ENCODE measurements around the gene CRYBG3. TPM values are rescaled to one million over a fixed set of nuclear protein-coding genes. Genes with fewer than 3 reads are reported as not detected.

CRYBG3 gene
- total and polyA plus RNA-seq, 2 donors, result 16.2 to 67.5 TPM

DNA sequence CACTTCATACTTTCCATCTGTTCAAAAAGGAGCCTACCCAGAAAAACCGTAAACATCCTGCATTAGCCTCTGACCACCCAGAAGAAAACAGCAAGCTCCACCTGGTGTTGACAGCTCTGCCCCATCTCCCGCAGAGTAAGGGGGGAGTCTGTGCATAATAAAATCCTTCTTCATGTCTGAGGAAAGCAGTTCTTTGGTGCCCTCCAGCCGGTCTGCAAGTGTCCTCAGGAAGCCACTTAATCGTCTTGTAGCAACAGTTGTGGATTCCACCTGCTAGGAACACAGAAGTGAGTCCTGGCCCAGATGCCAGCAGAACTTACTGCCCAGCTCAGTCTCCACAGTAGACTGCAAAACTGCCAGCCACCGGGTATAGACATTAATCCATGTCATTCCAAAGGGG lies 127.9 kb downstream of the CRYBG3 start:
- DNase-seq (ENCODE audit: extremely low spot score), result no peak
- no peak overlapping the region for H3K4me3 ChIP-seq (ENCODE audit: low read depth, low read length)
- 55% methylated on average over 5 of the region's 5 CpGs for WGBS
- H3K4me1 ChIP-seq (ENCODE audit: insufficient read depth), result no peaks in the 10 kb centered on the region
- peaks cover 10% of the 10 kb centered on the region for H3K36me3 ChIP-seq (ENCODE audit: insufficient read depth)
- H3K27ac ChIP-seq (ENCODE audit: low read depth), result no peak overlapping the region

- no peak for DNase-seq (ENCODE audit: extremely low spot score)
- Histone ChIP-seq H3K27ac (ENCODE audit: low read depth) (no peak overlapping the region), H3K4me1 (ENCODE audit: insufficient read depth) (no peaks in the 10 kb centered on the region), H3K36me3 (ENCODE audit: insufficient read depth) (peaks cover 6% of the 10 kb centered on the region), H3K4me3 (ENCODE audit: low read depth, low read length) (no peak overlapping the region)
- WGBS, result 71% methylated on average over 3 of the region's 3 CpGs
These were observed 128.5 kb downstream of the CRYBG3 start for GRCh38 chr3:97950360-97950759.

DNA sequence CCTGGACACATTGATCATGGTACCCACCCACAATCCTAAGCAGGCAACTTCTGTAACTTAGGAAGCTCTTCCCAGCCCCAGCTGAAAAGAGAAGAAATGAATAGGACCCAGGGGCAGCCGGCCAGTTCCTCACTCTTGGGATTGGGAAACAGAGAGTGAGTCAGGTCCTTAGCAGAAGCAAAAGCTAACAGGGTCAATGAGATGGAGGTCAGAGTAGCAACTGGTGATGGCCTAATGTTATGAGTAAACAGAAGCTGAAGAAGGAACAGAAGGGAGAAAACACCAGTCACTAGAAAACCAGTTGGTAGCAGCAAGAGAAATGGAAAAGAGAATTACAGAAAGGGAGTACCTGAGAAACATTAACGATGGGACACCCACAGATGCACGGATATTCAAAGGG lies 130.5 kb downstream of the CRYBG3 start:
- 92% methylated on average over 3 of the region's 3 CpGs for WGBS
- Histone ChIP-seq H3K27ac (ENCODE audit: low read depth) (peak overlapping the region; percentile 64), H3K4me1 (ENCODE audit: insufficient read depth) (no peaks in the 10 kb centered on the region), H3K4me3 (ENCODE audit: low read depth, low read length) (no peak overlapping the region), H3K36me3 (ENCODE audit: insufficient read depth) (peaks cover 2% of the 10 kb centered on the region)
- DNase-seq (ENCODE audit: extremely low spot score), result no peak

DNA sequence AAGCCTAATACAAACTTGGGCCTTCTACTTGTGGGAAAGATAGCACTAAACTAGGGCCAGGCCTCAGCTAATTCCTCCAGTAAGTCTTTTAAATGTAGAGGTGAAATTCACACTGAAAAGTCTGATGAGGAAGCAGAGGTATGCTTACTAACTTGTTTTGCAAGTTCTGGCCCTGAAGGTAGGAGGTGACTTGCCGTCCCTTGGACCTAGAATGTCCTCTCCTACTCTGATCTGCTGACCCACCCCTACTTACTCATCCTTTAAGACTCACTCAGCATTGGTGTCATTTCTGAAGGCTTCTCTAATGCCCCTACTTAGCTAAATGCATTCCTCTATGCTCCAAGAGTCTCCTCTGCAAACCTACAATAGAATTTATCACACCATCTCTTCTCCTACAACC lies 131.1 kb downstream of the CRYBG3 start:
- no peak overlapping the region for H3K4me3 ChIP-seq (ENCODE audit: low read depth, low read length)
- no peak for DNase-seq (ENCODE audit: extremely low spot score)
- H3K4me1 ChIP-seq (ENCODE audit: insufficient read depth), result no peaks in the 10 kb centered on the region
- peaks cover 2% of the 10 kb centered on the region for H3K36me3 ChIP-seq (ENCODE audit: insufficient read depth)
- 89% methylated on average over 1 of the region's 1 CpG for WGBS
- H3K27ac ChIP-seq (ENCODE audit: low read depth), result peak overlapping the region; percentile 64

GRCh38 chr3:97954228-97954827 lies 132.5 kb downstream of the CRYBG3 start:
- DNase-seq (ENCODE audit: extremely low spot score), result no peak
- H3K4me1 ChIP-seq (ENCODE audit: insufficient read depth), result no peaks in the 10 kb centered on the region
- whole genome bisulfite sequencing, result 90% methylated on average over 9 of the region's 9 CpGs
- no peak overlapping the region for H3K27ac ChIP-seq (ENCODE audit: low read depth)
- peaks cover 2% of the 10 kb centered on the region for H3K36me3 ChIP-seq (ENCODE audit: insufficient read depth)
- no peak overlapping the region for H3K4me3 ChIP-seq (ENCODE audit: low read depth, low read length)

DNA sequence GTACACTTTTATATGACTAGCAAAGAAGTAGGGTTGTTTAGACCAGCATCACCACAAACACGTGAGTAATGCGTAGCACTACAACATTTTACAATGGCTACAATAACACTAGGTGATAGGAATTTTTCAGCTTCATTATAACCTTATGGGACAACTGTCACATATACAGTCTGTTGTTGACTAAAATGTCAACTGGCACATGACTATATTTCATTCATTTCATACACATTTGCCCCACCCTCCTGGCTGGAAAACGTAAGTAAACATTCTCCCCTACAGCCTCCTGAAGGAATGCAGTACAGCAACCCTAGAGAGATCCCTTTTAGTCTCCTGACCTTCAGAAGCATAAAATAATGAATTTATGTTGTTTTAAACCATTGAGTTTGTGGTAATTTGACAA lies 134.2 kb downstream of the CRYBG3 start:
- Histone ChIP-seq H3K4me1 (ENCODE audit: insufficient read depth) (no peaks in the 10 kb centered on the region), H3K4me3 (ENCODE audit: low read depth, low read length) (no peak overlapping the region), H3K36me3 (ENCODE audit: insufficient read depth) (peaks cover 2% of the 10 kb centered on the region), H3K27ac (ENCODE audit: low read depth) (no peak overlapping the region)
- DNase-seq (ENCODE audit: extremely low spot score), result no peak
- WGBS, result 76% methylated on average over 3 of the region's 3 CpGs

- H3K4me3 ChIP-seq (ENCODE audit: low read depth, low read length), result no peak overlapping the region
- peak overlapping the region; percentile 25 for H3K27ac ChIP-seq (ENCODE audit: low read depth)
- WGBS, result 60% methylated on average over 8 of the region's 8 CpGs
- no peak for DNase-seq (ENCODE audit: extremely low spot score)
- H3K4me1 ChIP-seq (ENCODE audit: insufficient read depth), result no peaks in the 10 kb centered on the region
- peaks cover 2% of the 10 kb centered on the region for H3K36me3 ChIP-seq (ENCODE audit: insufficient read depth)
These were observed 136.0 kb downstream of the CRYBG3 start for GRCh38 chr3:97957617-97958311.

GRCh38 chr3:97958396-97958795 lies 136.6 kb downstream of the CRYBG3 start:
- Histone ChIP-seq H3K36me3 (ENCODE audit: insufficient read depth) (no peaks in the 10 kb centered on the region), H3K27ac (ENCODE audit: low read depth) (no peak overlapping the region), H3K4me3 (ENCODE audit: low read depth, low read length) (no peak overlapping the region), H3K4me1 (ENCODE audit: insufficient read depth) (no peaks in the 10 kb centered on the region)
- 83% methylated on average over 2 of the region's 2 CpGs for WGBS
- no peak for DNase-seq (ENCODE audit: extremely low spot score)

DNA sequence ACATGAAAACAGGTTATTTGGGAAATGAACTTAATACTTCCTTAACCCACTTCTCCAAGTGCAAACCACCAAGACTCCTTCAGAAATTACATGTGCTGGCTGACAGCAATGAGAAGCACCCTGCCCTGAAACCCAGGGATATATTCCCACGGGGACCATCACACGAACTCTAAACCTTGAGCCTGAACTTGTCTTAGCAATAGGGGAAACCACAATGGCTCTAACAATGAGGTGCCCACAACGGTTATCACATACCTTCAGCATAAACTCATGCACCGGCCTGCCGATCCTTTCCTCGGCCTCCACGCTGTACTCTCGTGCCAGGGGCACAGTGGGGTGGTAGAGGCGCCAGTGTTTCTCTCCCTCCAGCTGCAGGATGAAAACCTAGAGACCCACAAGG lies 137.0 kb downstream of the CRYBG3 start:
- 97% methylated on average over 9 of the region's 9 CpGs for WGBS
- no peak for DNase-seq (ENCODE audit: extremely low spot score)
- H3K36me3 ChIP-seq (ENCODE audit: insufficient read depth), result no peaks in the 10 kb centered on the region
- no peak overlapping the region for H3K4me3 ChIP-seq (ENCODE audit: low read depth, low read length)
- H3K27ac ChIP-seq (ENCODE audit: low read depth), result no peak overlapping the region
- no peaks in the 10 kb centered on the region for H3K4me1 ChIP-seq (ENCODE audit: insufficient read depth)

- no peak overlapping the region for H3K27ac ChIP-seq (ENCODE audit: low read depth)
- WGBS, result 83% methylated on average over 5 of the region's 5 CpGs
- peaks cover 1% of the 10 kb centered on the region for H3K36me3 ChIP-seq (ENCODE audit: insufficient read depth)
- H3K4me3 ChIP-seq (ENCODE audit: low read depth, low read length), result no peak overlapping the region
- H3K4me1 ChIP-seq (ENCODE audit: insufficient read depth), result no peaks in the 10 kb centered on the region
- DNase-seq (ENCODE audit: extremely low spot score), result no peak
These were observed 138.1 kb downstream of the CRYBG3 start for GRCh38 chr3:97959872-97960271.

- Histone ChIP-seq H3K4me1 (ENCODE audit: insufficient read depth) (no peaks in the 10 kb centered on the region), H3K4me3 (ENCODE audit: low read depth, low read length) (no peak overlapping the region), H3K27ac (ENCODE audit: low read depth) (no peak overlapping the region), H3K36me3 (ENCODE audit: insufficient read depth) (peaks cover 1% of the 10 kb centered on the region)
- 40% methylated on average over 5 of the region's 5 CpGs for WGBS
- DNase-seq (ENCODE audit: extremely low spot score), result no peak
These were observed 138.7 kb downstream of the CRYBG3 start for GRCh38 chr3:97960551-97960950.

DNA sequence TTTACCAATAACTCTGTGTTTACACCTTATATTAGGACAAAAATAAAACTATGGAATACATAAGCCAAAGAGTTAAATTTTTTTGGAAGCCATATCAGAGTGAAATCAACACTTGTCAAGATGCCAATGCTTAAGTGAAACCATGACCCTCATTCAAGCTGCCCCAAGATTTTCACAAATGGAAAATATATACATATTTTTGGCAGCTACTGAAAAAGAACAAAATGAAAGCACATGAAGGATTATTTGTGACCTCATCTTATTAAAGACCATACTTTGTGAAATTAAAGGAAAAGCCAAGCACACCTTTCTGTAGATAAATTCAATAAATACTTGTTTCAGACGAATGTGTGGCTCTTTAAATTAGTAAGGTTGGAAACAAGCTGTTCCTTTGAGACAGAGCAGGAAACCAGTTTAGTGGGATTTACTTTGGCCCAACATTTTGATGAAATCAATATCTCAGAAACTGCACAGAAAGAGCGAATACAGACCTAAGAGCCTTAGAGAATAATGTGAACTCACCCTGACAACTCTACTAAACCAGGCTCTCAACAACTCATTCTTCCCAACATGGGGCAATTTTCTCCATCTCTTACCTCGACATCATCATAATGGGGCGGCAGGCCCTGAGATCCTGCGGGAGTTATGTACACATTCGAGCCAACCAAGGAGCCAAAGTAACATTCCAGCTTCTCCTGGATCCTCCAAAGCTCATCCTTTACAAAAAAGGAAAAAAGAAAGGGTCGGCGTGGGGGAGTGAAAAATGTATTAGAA lies 139.4 kb downstream of the CRYBG3 start:
- WGBS, result 82% methylated on average over 8 of the region's 8 CpGs
- no peak for DNase-seq (ENCODE audit: extremely low spot score)
- Histone ChIP-seq H3K4me3 (ENCODE audit: low read depth, low read length) (no peak overlapping the region), H3K4me1 (ENCODE audit: insufficient read depth) (no peaks in the 10 kb centered on the region), H3K36me3 (ENCODE audit: insufficient read depth) (peaks cover 3% of the 10 kb centered on the region), H3K27ac (ENCODE audit: low read depth) (no peak overlapping the region)

DNA sequence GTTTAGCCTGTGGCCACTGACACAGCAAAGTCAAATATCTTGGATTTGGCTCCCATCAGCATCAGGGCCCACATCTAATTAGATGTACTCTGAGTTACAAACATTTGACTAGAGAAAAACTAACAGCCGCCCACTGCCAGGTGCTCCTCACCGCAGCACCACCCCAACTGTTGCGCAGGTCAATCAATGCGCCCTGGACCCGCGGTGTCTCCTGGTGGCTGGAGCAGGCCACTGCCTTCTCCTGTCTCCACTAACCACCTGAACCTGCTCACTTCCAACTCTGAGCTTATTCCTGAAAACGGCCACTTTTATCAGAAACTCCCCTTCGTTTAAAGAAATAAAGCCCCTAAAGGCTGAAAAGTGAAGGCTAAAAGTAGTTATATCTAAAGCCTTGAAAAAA lies 146.2 kb downstream of the CRYBG3 start:
- H3K4me1 ChIP-seq (ENCODE audit: insufficient read depth), result no peaks in the 10 kb centered on the region
- H3K4me3 ChIP-seq (ENCODE audit: low read depth, low read length), result no peak overlapping the region
- WGBS, result 93% methylated on average over 8 of the region's 8 CpGs
- peaks cover 3% of the 10 kb centered on the region for H3K36me3 ChIP-seq (ENCODE audit: insufficient read depth)
- no peak for DNase-seq (ENCODE audit: extremely low spot score)
- H3K27ac ChIP-seq (ENCODE audit: low read depth), result no peak overlapping the region

DNA sequence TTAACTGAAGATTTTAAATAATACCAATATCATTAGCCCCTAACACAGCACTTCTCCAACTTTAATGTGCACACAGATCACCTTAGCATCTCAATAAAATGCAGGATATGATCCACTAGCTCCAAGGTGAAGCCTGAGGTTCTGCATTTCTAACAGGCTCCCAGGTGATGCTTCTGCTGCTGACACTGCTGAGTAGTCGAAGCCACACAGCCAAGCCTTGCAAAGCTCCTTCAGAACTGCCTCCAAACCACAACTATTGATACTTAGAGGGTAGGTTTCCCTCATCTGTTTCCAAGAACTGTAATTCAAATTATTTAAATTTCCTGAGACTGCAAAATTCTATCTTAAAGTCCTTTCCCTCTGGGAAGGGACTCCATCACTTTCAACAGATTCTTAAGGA lies 146.6 kb downstream of the CRYBG3 start:
- 85% methylated on average over 1 of the region's 1 CpG for WGBS
- H3K4me1 ChIP-seq (ENCODE audit: insufficient read depth), result no peaks in the 10 kb centered on the region
- peaks cover 3% of the 10 kb centered on the region for H3K36me3 ChIP-seq (ENCODE audit: insufficient read depth)
- H3K27ac ChIP-seq (ENCODE audit: low read depth), result no peak overlapping the region
- DNase-seq (ENCODE audit: extremely low spot score), result no peak
- H3K4me3 ChIP-seq (ENCODE audit: low read depth, low read length), result no peak overlapping the region
